HG03521 (cell line): ENCODE measurements around the gene SLC51B.
"Not testable (repeated sequence)": the region's sequence is repeated elsewhere in the genome, so short reads cannot be mapped to it uniquely, and the experiment has no call there.

ENCODE experiments used
- ATAC-seq: cut with Tn5 transposase; IDR thresholded peaks from one replicate; pipeline ENCODE4 v1.9.1; 2021; ENCODE audit warnings: mild to moderate bottlenecking, moderate library complexity; ENCODE audit not compliant: unreplicated experiment

SLC51B gene

GRCh38 chr15:65097651-65098263 is 52.6 kb downstream of the SLC51B start:
- ATAC-seq, result no peak

- no peak for ATAC-seq
Observed at GRCh38 chr15:65099336-65099735, 54.1 kb downstream of the SLC51B start.

- not testable (repeated sequence) for ATAC-seq
Observed at GRCh38 chr15:65099801-65100200, 54.6 kb downstream of the SLC51B start.

GRCh38 chr15:65100442-65100841 is 55.3 kb downstream of the SLC51B start:
- no peak for ATAC-seq

GRCh38 chr15:65101411-65101890 is 56.3 kb downstream of the SLC51B start:
- ATAC-seq, result no peak

GRCh38 chr15:65101891-65102708 is 56.9 kb downstream of the SLC51B start:
- no peak for ATAC-seq

GRCh38 chr15:65102912-65103311 is 57.7 kb downstream of the SLC51B start:
- ATAC-seq, result no peak
